Upper lobe of right lung (tissue), 1 donor: ENCODE measurements around the gene PGBD4. TPM values are rescaled to one million over a fixed set of nuclear protein-coding genes. Genes with fewer than 3 reads are reported as not detected.

Source experiments
- ATAC-seq: fragments of 200-7000 bp; cut with Tn5 transposase; one replicate; pipeline ENCODE4 v1.9.1; 2020; ENCODE audit warnings: mild to moderate bottlenecking, moderate library complexity
- DNase-seq: peaks from one replicate; pipeline ENCODE4 v3.0.0-alpha.2; 2020
- H3K27ac ChIP-seq: fragments of 200-600 bp; one replicate; pipeline ENCODE4 v1.8.0; 2022
- H3K27me3 ChIP-seq: fragments of 200-600 bp; one replicate; pipeline ENCODE4 v1.8.0; 2022; ENCODE audit warnings: mild to moderate bottlenecking
- H3K36me3 ChIP-seq: fragments of 200-600 bp; one replicate; pipeline ENCODE4 v1.8.0; 2022
- H3K4me1 ChIP-seq: fragments of 200-600 bp; one replicate; pipeline ENCODE4 v1.8.0; 2022
- H3K4me3 ChIP-seq: fragments of 200-600 bp; one replicate; pipeline ENCODE4 v1.8.0; 2022; ENCODE audit warnings: mild to moderate bottlenecking
- H3K9me3 ChIP-seq: fragments of 200-600 bp; one replicate; pipeline ENCODE4 v1.8.0; 2022
- CTCF ChIP-seq: fragments of 200-600 bp; IDR thresholded peaks from one replicate; pipeline ENCODE4 v1.8.0; 2022; ENCODE audit warnings: antibody characterized with exemption
- intact Hi-C: fragments of 100-400 bp; cut with DNase I; formaldehyde crosslinking; loops from one replicate; pipeline ENCODE4 v1.11.0; 2022
- total RNA-seq: library from RNA; stranded (reverse); fragmentation: NEBNext Ultra II Directional; extraction: Animal tissue kit (Norgen Biotek cat#: 25700); gene quantifications from one replicate; pipeline ENCODE4 v1.2.1, GENCODE V29; 2021
- donor health status: DM: no; HTN: yes; CAD: no; lungs with severe emphysema.

Gene PGBD4
- total RNA-seq, 1 donor from 2014 or later = 1.3 TPM

- H3K4me1 ChIP-seq = no peaks in the 10 kb centered on the region
- no peaks in the 10 kb centered on the region for H3K27me3 ChIP-seq
- H3K36me3 ChIP-seq = peaks cover 14% of the 10 kb centered on the region
- no peak for ATAC-seq
- H3K4me3 ChIP-seq = no peak overlapping the region
- H3K9me3 ChIP-seq = no peaks in the 10 kb centered on the region
- TF ChIP-seq CTCF = no peak
- intact Hi-C loops = no loop called here
- no peak overlapping the region for H3K27ac ChIP-seq
- no peak for DNase-seq
Measured at GRCh38 chr15:34078900-34079299, 23.0 kb upstream of the PGBD4 start.

GRCh38 chr15:34079904-34080303, 22.0 kb upstream of the PGBD4 start:
- ATAC-seq = no peak
- Histone ChIP-seq H3K4me3 (no peak overlapping the region), H3K27ac (no peak overlapping the region), H3K27me3 (no peaks in the 10 kb centered on the region), H3K4me1 (no peaks in the 10 kb centered on the region), H3K9me3 (no peaks in the 10 kb centered on the region), H3K36me3 (peaks cover 22% of the 10 kb centered on the region)
- DNase-seq = no peak
- intact Hi-C loops = no loop called here
- no peak for TF ChIP-seq CTCF

- Histone ChIP-seq H3K36me3 (peaks cover 61% of the 10 kb centered on the region), H3K4me1 (no peaks in the 10 kb centered on the region), H3K4me3 (no peak overlapping the region), H3K27ac (no peak overlapping the region), H3K27me3 (no peaks in the 10 kb centered on the region), H3K9me3 (no peaks in the 10 kb centered on the region)
- intact Hi-C loops = no loop called here
- ATAC-seq (no peak), DNase-seq (no peak)
- TF ChIP-seq CTCF = no peak
Measured at GRCh38 chr15:34084086-34084485, 17.8 kb upstream of the PGBD4 start.

- Histone ChIP-seq H3K9me3 (no peaks in the 10 kb centered on the region), H3K4me1 (no peaks in the 10 kb centered on the region), H3K27ac (no peak overlapping the region), H3K27me3 (no peaks in the 10 kb centered on the region), H3K4me3 (no peak overlapping the region), H3K36me3 (peaks cover 76% of the 10 kb centered on the region)
- intact Hi-C loops = no loop called here
- no peak for ATAC-seq
- no peak for TF ChIP-seq CTCF
- DNase-seq = no peak
Measured at GRCh38 chr15:34085746-34086145, 16.1 kb upstream of the PGBD4 start.

- ATAC-seq (no peak), DNase-seq (no peak)
- Histone ChIP-seq H3K27me3 (no peaks in the 10 kb centered on the region), H3K4me3 (no peak overlapping the region), H3K9me3 (no peaks in the 10 kb centered on the region), H3K27ac (no peak overlapping the region), H3K4me1 (peaks cover 25% of the 10 kb centered on the region), H3K36me3 (peaks cover 11% of the 10 kb centered on the region)
- intact Hi-C loops = loop anchor here (10.0 kb wide), 1 partner anchor 115 kb away; the partner anchor contains the start of gene KATNBL1
- no peak for TF ChIP-seq CTCF
Measured at GRCh38 chr15:34099914-34100313, 2.0 kb upstream of the PGBD4 start.
